Uterus (tissue), 4 donors: ENCODE data around the gene HYI. TPM values are rescaled to one million over a fixed set of nuclear protein-coding genes. Genes with fewer than 3 reads are reported as not detected.

Experiments used
- DNase-seq, 2 donors: peaks; one replicate each; pipeline ENCODE4 v3.0.0-alpha.2; 2019 to 2020
- H3K27ac ChIP-seq, 2 donors: fragments of 200-600 bp; sonication (generic); 1 replicate in 1 of 2; 2 replicates in 1 of 2; pipeline ENCODE4 v1.5.1; 2016 to 2018
- H3K27me3 ChIP-seq, 2 donors: fragments of 200-600 bp; sonication (generic); one replicate each; pipeline ENCODE4 v1.5.1; 2018 to 2019; ENCODE audit warnings: control low read depth in 1 of 2
- H3K36me3 ChIP-seq, 2 donors: fragments of 200-600 bp; sonication (generic); one replicate each; pipeline ENCODE4 v1.5.1; 2019; ENCODE audit warnings: control low read depth in 1 of 2
- H3K4me1 ChIP-seq, 2 donors: fragments of 200-600 bp; sonication (generic); one replicate each; pipeline ENCODE4 v1.5.1; 2018 to 2019; ENCODE audit warnings: control low read depth in 1 of 2
- H3K4me3 ChIP-seq, 2 donors: fragments of 200-600 bp; sonication (generic); 1 replicate in 1 of 2; 2 replicates in 1 of 2; pipeline ENCODE4 v1.5.1; 2018 to 2019; ENCODE audit warnings: mild to moderate bottlenecking in 1 of 2
- H3K9me3 ChIP-seq, 2 donors: fragments of 200-600 bp; sonication (generic); one replicate each; pipeline ENCODE4 v1.5.1; 2019; ENCODE audit warnings: control low read depth in 1 of 2
- CTCF ChIP-seq, 4 experiments: fragments of 200-600 bp in 2 of 4; fragments of 450-650 bp in 2 of 4; sonication (generic) in 2 of 4; IDR thresholded peaks; one replicate each; pipeline ENCODE4 v1.5.1; 2016 to 2019; ENCODE audit warnings: antibody characterized with exemption in 4 of 4, mild to moderate bottlenecking in 2 of 4, moderate library complexity in 1 of 4
- POLR2A ChIP-seq, 2 donors: fragments of 450-650 bp; IDR thresholded peaks; one replicate each; pipeline ENCODE4 v1.6.1; 2016; ENCODE audit warnings: antibody characterized with exemption in 2 of 2, mild to moderate bottlenecking in 1 of 2, moderate library complexity in 1 of 2
- intact Hi-C: fragments of 100-400 bp; cut with DNase I; formaldehyde crosslinking; loops from one replicate; pipeline ENCODE4 v1.15.1; 2023; ENCODE audit warnings: low total_unique reads
- microRNA-seq: library from miRNA; unstranded; fragments of <30 nt; microRNA quantifications from one replicate; pipeline ENCODE4, GENCODE V29; 2016; ENCODE audit warnings: borderline microRNAs expressed, borderline replicate concordance
- small RNA-seq: library from RNA; depleted of rRNA; stranded (forward); fragments of <200 nt; gene quantifications from one replicate; pipeline ENCODE3, GENCODE V24; 2016
- total RNA-seq, 4 donors: library from RNA; depleted of rRNA in 3 of 4; stranded (reverse); fragments of >200 nt in 3 of 4; gene quantifications; one replicate each; pipeline versions ENCODE4 v1.1.0 to v1.2.4, GENCODE V29; 2014 to 2023
- donor health status: DM: yes; HTN: yes; CAD: no.

Gene HYI
- total RNA-seq, 4 donors from 2014 or later: 34.8 to 84.7 (median 70.5) TPM

- Histone ChIP-seq H3K27ac (no peak overlapping the region), H3K27me3 (no peaks in the 10 kb centered on the region), H3K36me3 (no peaks in the 10 kb centered on the region), H3K4me3 (no peak overlapping the region), H3K4me1 (no peaks in the 10 kb centered on the region), H3K9me3 (no peaks in the 10 kb centered on the region)
- no peak for TF ChIP-seq CTCF (IDR thresholded peaks at IDR 0.05)
- intact Hi-C loops: no loop called here
- DNase-seq: no peak
These were observed 47.9 kb downstream of the HYI start for GRCh38 chr1:43405876-43406234.

- Histone ChIP-seq H3K4me1 (no peaks in the 10 kb centered on the region), H3K27ac (no peak overlapping the region), H3K9me3 (no peaks in the 10 kb centered on the region), H3K36me3 (no peaks in the 10 kb centered on the region), H3K27me3 (no peaks in the 10 kb centered on the region), H3K4me3 (no peak overlapping the region)
- TF ChIP-seq POLR2A (IDR thresholded peaks at IDR 0.05) (no peak), CTCF (IDR thresholded peaks at IDR 0.05) (no peak)
- DNase-seq: no peak
- intact Hi-C loops: no loop called here
These were observed 48.4 kb downstream of the HYI start for GRCh38 chr1:43405219-43405875.

- no peak for DNase-seq
- no peak for TF ChIP-seq CTCF (IDR thresholded peaks at IDR 0.05)
- TF ChIP-seq POLR2A (IDR thresholded peaks at IDR 0.05): no peak
These were observed 49.4 kb downstream of the HYI start for GRCh38 chr1:43404353-43404752.

GRCh38 chr1:43402089-43402865 is 51.5 kb downstream of the HYI start:
- H3K4me1 ChIP-seq: no peaks in the 10 kb centered on the region
- no peak overlapping the region for H3K27ac ChIP-seq
- H3K4me3 ChIP-seq: no peak overlapping the region
- TF ChIP-seq CTCF (IDR thresholded peaks at IDR 0.05) (no peak), POLR2A (IDR thresholded peaks at IDR 0.05) (no peak)
- intact Hi-C loops: no loop called here
- no peaks in the 10 kb centered on the region for H3K9me3 ChIP-seq
- no peaks in the 10 kb centered on the region for H3K27me3 ChIP-seq
- H3K36me3 ChIP-seq: no peaks in the 10 kb centered on the region
- no peak for DNase-seq

More at GRCh38 chr1:43404353-43404752, 49.4 kb downstream of the HYI start:
- Histone ChIP-seq H3K4me3 (no peak overlapping the region), H3K36me3 (no peaks in the 10 kb centered on the region), H3K27ac (no peak overlapping the region), H3K4me1 (no peaks in the 10 kb centered on the region), H3K27me3 (no peaks in the 10 kb centered on the region), H3K9me3 (no peaks in the 10 kb centered on the region)
- intact Hi-C loops: no loop called here

Small RNAs within 50 kb of the gene (microRNA-seq; reads per million reads assigned to microRNA genes)
- gene MIR6735: not detected

Small RNAs within 50 kb of the gene (small RNA-seq; reads per million reads assigned to genes)
- gene MIR6735: not detected

Other genes with a start within 250 kb of the HYI start
- gene TMEM125, start 183.9 kb downstream of the HYI start, total RNA-seq: 1 to 10 TPM in 1 of 4 donors, under 1 TPM in 1, not detected in 2; 0.55 to 3.6 TPM
- under 1 TPM in 1 of 4 donors, not detected in 3; 0.62 TPM for gene C1orf210, start 168.3 kb downstream of the HYI start, total RNA-seq
- 10 to 100 TPM; 47.4 to 80.7 (median 67.9) TPM for gene TIE1, start 152.9 kb downstream of the HYI start, total RNA-seq
- gene MPL, start 116.1 kb downstream of the HYI start, total RNA-seq: 1 to 10 TPM in 1 of 4 donors, not detected in 3; 1.3 TPM
- 10 to 100 TPM in 1 of 4 donors, 1 to 10 TPM in 1, not detected in 2; 1.3 to 20.3 TPM for gene CDC20, start 95.0 kb downstream of the HYI start, total RNA-seq
- gene ELOVL1, start 85.9 kb downstream of the HYI start, total RNA-seq: 10 to 100 TPM in 3 of 4 donors, 1 to 10 TPM in 1; 7.9 to 62.8 (median 34.9) TPM
- gene MED8, start 64.1 kb downstream of the HYI start, total RNA-seq: 10 to 100 TPM; 19.4 to 33.9 (median 28.5) TPM
- gene SZT2, start 64.0 kb downstream of the HYI start, total RNA-seq: 100 to 1,000 TPM in 1 of 4 donors, 10 to 100 TPM in 3; 15.6 to 128 (median 31.0) TPM
- gene PTPRF, start 77.0 kb upstream of the HYI start, total RNA-seq: 100 to 1,000 TPM in 2 of 4 donors, 10 to 100 TPM in 2; 24.7 to 172 (median 124) TPM
- gene KDM4A, start 196.2 kb upstream of the HYI start, total RNA-seq: 10 to 100 TPM; 13.2 to 77.8 (median 38.9) TPM